Measurements from ENCODE around the gene TNC. TPM values are rescaled to one million over a fixed set of nuclear protein-coding genes. Genes with fewer than 3 reads are reported as not detected.

Gene TNC
- polyA plus RNA-seq, 1 experiment = 648 TPM

DNA sequence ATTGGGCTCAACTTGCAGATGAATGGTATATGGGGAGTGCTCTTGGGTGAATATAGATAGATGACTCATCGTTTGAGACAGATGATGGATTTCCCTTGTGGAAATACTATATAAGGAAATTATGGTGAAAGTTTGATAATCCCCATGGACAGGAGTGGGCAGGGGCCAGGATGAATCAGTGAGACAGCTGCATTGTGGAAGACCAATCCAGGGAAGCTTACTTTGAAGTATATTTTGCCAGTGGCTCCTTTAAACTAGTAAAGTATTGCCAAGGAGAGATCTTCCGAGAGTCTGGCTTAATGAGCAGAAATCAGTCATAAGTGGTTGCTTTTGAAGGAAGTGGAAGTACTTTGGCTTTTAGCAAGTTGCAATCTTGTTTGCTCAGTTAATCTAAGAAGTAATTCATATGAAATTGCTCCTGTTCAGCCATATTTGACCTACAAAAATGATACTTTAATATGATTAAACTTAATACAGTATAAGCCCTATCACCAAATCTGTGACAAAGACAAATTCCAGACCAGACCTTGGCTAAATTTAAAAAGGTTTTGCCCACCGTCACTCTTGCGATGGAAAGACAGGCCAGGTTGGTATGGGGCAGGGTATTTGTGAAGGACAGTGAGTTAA, 9.3 kb upstream of the TNC start:
- ChIA-PET POLR2A (no interaction called here), CTCF (no interaction called here)
- Histone ChIP-seq H3K4me3 (ENCODE audit: low read depth, low read length) (no peak overlapping the region), H3K36me3 (ENCODE audit: control insufficient read depth, insufficient read depth, low read length) (no peaks in the 10 kb centered on the region), H3K27me3 (ENCODE audit: control insufficient read depth, insufficient read depth, low read length) (no peaks in the 10 kb centered on the region)
- no peak for DNase-seq (ENCODE audit: low read depth)
- TF ChIP-seq CTCF (IDR thresholded peaks at IDR 0.05; ENCODE audit: insufficient read depth, low read depth, low read length) = no peak

DNA sequence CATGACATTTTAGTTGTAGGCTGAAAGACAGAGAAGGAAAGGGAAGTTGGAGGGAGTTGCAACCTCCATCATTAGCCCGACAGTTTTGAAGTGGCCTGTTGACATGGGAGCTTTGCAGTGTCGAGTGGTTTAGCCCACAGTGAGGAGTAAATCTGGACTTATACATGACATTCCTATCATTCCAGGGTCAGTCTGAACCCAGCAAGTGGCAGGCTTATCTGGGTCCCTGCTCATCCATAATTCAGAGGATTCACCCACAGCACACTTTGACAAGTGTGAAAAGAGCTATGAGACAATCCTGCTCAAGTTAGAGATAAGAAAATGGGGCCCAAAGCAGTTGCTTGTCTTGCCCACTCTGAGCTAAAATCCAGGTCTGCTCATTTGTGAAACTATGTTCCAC, 8.4 kb upstream of the TNC start:
- H3K4me3 ChIP-seq (ENCODE audit: low read depth, low read length) = no peak overlapping the region
- no peak for TF ChIP-seq CTCF (IDR thresholded peaks at IDR 0.05; ENCODE audit: insufficient read depth, low read depth, low read length)
- ChIA-PET POLR2A (no interaction called here), CTCF (interaction anchor here (0.7 kb wide), 1 partner anchor 25 kb away, joined by 3 read pairs; no protein-coding TSS in a partner anchor)
- no peak for DNase-seq (ENCODE audit: low read depth)
- H3K27me3 ChIP-seq (ENCODE audit: control insufficient read depth, insufficient read depth, low read length) = no peaks in the 10 kb centered on the region
- H3K36me3 ChIP-seq (ENCODE audit: control insufficient read depth, insufficient read depth, low read length) = no peaks in the 10 kb centered on the region

DNA sequence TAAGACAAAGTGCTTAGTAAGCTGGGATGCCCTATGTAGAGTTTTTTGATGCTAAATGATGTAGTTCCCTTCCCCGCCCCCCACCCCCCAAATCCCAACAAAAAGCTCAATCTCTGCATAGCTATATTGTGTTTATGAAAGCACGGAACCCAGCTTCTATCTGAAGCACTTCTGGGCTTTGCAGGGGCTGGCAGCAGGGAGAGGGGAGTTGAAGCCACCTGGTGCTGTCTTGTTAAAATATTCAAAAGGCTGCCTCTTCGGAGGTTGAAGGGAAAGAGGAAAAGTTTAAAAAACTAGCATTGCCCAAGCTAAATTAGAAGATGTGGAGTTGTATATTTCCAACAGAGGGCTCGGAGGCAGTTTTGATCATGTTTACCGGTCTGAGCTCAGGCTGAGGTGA, 5.0 kb upstream of the TNC start:
- no peaks in the 10 kb centered on the region for H3K27me3 ChIP-seq (ENCODE audit: control insufficient read depth, insufficient read depth, low read length)
- POLR2A ChIA-PET = no interaction called here
- no peaks in the 10 kb centered on the region for H3K36me3 ChIP-seq (ENCODE audit: control insufficient read depth, insufficient read depth, low read length)
- H3K4me3 ChIP-seq (ENCODE audit: low read depth, low read length) = no peak overlapping the region
- no peak for DNase-seq (ENCODE audit: low read depth)
- CTCF ChIA-PET = interaction anchor here (0.6 to 0.7 kb wide), 2 partner anchors 9 to 10 kb away, joined by 3 read pairs; no protein-coding TSS in a partner anchor
- no peak for TF ChIP-seq CTCF (IDR thresholded peaks at IDR 0.05; ENCODE audit: insufficient read depth, low read depth, low read length)

DNA sequence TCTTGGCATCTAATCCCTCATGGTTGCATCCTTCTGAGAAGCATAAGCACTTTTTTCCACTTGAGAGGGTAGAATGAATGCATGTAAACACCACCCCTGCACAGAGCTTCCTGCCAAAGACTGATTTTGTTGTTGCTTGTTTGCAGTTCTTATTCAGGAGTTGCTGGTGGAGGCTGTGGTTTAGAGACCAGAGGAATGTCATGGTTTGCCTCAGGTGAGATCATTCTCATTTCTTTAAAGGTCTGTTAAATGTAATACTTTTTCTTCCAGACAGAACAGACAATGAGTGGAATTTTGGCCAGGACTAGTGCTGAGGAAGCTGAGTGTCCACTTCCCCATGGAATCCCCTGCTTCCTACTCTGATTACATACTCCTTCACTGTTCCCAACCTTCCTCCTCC, 3.2 kb upstream of the TNC start:
- ChIA-PET POLR2A (no interaction called here), CTCF (interaction anchor here (0.6 to 1.0 kb wide), 2 partner anchors 9 to 44 kb away, joined by 4 read pairs; no protein-coding TSS in a partner anchor)
- no peak for DNase-seq (ENCODE audit: low read depth)
- Histone ChIP-seq H3K36me3 (ENCODE audit: control insufficient read depth, insufficient read depth, low read length) (no peaks in the 10 kb centered on the region), H3K4me3 (ENCODE audit: low read depth, low read length) (no peak overlapping the region), H3K27me3 (ENCODE audit: control insufficient read depth, insufficient read depth, low read length) (no peaks in the 10 kb centered on the region)
- no peak for TF ChIP-seq CTCF (IDR thresholded peaks at IDR 0.05; ENCODE audit: insufficient read depth, low read depth, low read length)

DNA sequence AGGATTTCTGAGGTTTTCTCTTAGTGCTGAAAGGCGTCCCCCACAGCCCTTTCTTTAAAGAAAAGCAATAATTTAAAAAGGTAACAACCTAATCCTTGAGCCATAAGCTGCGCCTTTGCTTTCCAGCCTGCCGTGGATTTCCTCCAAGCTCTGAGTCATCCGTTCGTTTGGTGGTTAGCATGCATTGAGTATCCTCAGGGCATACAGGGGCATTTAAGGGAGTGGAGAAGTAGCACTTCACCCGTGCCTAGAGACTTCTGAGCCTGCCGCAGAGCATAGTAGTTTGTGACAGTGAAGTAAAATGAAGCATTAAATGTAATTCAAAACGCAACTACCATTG, 892 bp upstream of the TNC start:
- ChIA-PET POLR2A (interaction anchor here (0.5 to 0.7 kb wide), 2 partner anchors 147 to 371 kb away, joined by 4 read pairs; no protein-coding TSS in a partner anchor), CTCF (interaction anchor here (0.7 to 1.8 kb wide), 7 partner anchors 11 to 405 kb away, joined by 3 to 5 read pairs (median 3); no protein-coding TSS in a partner anchor)
- Histone ChIP-seq H3K36me3 (ENCODE audit: control insufficient read depth, insufficient read depth, low read length) (no peaks in the 10 kb centered on the region), H3K4me3 (ENCODE audit: low read depth, low read length) (peak overlapping the region; percentile 50), H3K27me3 (ENCODE audit: control insufficient read depth, insufficient read depth, low read length) (no peaks in the 10 kb centered on the region)
- DNase-seq (ENCODE audit: low read depth) = peak; percentile 70
- TF ChIP-seq CTCF (IDR thresholded peaks at IDR 0.05; ENCODE audit: insufficient read depth, low read depth, low read length) = no peak

All from BJ (cell line).